Erythroblast (primary cell): ENCODE measurements around the gene GCNA.

ENCODE experiments used
- GATA1 ChIP-seq: IDR thresholded peaks from 2 replicates; pipeline ENCODE4 v1.6.1; 2011; ENCODE audit warnings: low read depth, mild to moderate bottlenecking, control low read depth, low read length, moderate library complexity
- POLR2A ChIP-seq: IDR thresholded peaks from 2 replicates; pipeline ENCODE4 v1.6.1; 2011; ENCODE audit warnings: mild to moderate bottlenecking, low read length

GRCh38 chrX:71579990-71580380 is 1.7 kb downstream of the GCNA start:
- TF ChIP-seq POLR2A: no peak
- TF ChIP-seq GATA1: no peak
